Right lung (tissue), 5 donors: Measurements from ENCODE around the gene UBR4. TPM values are rescaled to one million over a fixed set of nuclear protein-coding genes. Genes with fewer than 3 reads are reported as not detected.
"Not testable (repeated sequence)": the region's sequence is repeated elsewhere in the genome, so short reads cannot be mapped to it uniquely, and the experiment has no call there.

ENCODE experiments used
- DNase-seq, 2 donors: peaks; one replicate each; pipeline ENCODE4 v3.0.0-alpha.2; 2013
- polyA plus RNA-seq, 5 donors: library from polyadenylated mRNA; unstranded; fragments of 120-200 nt; gene quantifications; one replicate each; pipeline versions ENCODE4 v1.2.1 to v1.2.3, GENCODE V29; 2013; ENCODE audit warnings: inconsistent platforms in 1 of 5, low replicate concordance in 1 of 5; ENCODE audit not compliant: insufficient read length in 5 of 5, insufficient read depth in 1 of 5

Gene UBR4
- polyA plus RNA-seq, 5 donors, result 90.8 to 116 (median 102) TPM

GRCh38 chr1:19220991-19221390 lies 10.9 kb upstream of the UBR4 start:
- peak; percentile 42 for DNase-seq

GRCh38 chr1:19220080-19220846 lies 10.2 kb upstream of the UBR4 start:
- no peak for DNase-seq

GRCh38 chr1:19219451-19219850 lies 9.4 kb upstream of the UBR4 start:
- DNase-seq, result no peak

GRCh38 chr1:19216585-19216984 lies 6.5 kb upstream of the UBR4 start:
- DNase-seq, result not testable (repeated sequence)

DNA sequence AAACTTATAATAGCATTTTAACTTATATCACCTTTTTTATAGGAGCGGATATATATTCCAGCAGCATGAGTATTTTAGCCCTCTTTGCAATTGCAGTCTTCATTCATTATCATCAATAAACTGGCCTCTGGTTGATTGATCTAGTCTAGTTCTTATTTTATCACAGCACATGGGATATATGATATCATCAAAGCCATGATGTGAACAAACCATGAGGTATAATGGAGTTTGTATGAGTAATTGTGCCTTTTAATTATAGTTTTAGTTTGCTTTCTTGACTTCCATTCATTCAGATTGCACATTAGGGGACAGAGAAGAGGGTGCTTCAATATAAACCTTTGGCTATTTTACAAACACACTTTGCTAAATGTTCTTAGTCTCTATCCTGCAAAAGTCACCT lies 3.5 kb upstream of the UBR4 start:
- DNase-seq, result no peak

GRCh38 chr1:19212167-19212566 lies 2.1 kb upstream of the UBR4 start:
- DNase-seq, result no peak

- DNase-seq, result no peak
These were observed 895 bp upstream of the UBR4 start for GRCh38 chr1:19210772-19211549.

DNA sequence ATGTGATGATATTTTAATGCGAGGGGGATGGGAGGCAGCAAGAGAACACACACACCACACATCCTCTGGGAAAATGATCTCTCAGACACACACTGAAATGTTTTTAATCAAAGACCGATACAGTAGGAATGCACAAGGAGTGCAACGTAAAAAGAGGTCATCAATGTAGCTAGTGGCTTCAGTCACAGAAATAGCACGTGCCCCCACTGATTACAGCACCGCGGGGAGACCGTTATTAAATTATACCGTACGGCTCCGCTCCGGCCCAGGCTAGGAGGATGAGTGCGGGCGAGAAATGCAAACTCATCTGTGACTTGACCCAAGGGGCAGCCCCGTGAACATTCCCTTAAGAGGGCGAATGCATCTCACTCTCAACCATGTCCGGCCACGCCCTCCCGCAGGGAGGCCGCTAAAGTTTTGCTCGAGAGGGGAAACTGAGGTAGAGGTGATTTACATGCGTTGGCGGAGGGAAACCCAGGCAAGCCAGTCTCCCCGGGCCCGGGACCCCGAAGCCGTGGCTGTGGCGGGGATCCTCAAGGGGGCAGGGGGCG lies 552 bp downstream of the UBR4 start:
- DNase-seq, result peak in 1 of 2 donors; percentile 27

DNA sequence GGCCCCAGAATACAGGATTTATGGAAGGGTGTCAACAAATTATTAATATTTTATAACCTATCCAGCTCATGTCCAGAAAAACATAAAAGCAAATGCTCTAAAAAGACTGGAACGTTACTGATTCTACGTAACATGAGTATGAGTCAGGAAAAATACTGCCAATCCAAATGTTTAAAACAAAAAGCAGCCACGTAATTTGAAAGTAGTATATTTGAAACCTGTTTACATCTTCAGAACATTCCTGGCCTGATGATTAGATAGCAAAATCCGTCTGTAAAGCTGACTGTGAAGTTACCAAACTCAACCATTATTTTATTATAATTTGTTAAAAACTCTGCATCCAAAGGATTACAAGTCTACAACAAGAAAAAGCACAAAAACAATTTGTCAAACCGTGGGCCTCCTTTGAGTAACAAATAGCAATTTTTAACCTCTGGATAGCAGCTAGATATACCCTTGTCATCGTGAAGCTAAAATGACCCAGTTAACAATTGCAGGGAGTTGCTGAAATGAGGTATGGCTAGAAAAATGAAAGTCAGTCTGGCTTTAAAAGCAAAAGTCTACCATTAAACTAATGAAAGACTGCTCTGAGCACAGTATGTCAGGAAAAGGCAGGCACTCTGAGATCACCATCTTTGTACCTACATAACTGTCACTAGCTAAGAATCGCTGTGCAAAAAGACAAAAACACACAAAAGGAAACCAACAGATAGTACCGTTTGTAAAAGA lies 1.2 kb downstream of the UBR4 start:
- no peak for DNase-seq

- DNase-seq, result no peak
These were observed 3.1 kb downstream of the UBR4 start for GRCh38 chr1:19206947-19207346.

GRCh38 chr1:19205845-19206244 lies 4.2 kb downstream of the UBR4 start:
- DNase-seq, result no peak

DNA sequence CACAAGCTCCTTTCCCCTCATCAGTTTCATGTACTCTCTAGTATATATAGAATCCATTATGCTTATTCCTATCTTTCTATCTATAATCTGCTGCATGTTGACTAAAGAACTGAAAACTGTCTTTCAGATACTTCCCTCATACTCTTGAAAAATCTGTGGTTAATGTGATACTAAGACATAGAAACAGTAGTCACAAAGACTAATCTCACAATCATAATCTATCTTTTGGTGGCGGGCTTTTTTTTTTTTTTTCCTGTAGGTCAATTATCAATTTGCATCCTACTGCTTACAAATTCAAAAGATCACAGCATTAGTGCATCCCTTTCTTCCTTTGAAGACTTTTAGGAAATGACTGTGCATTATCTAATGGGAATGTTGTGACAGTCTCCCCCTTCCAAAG lies 4.7 kb downstream of the UBR4 start:
- DNase-seq, result no peak

DNA sequence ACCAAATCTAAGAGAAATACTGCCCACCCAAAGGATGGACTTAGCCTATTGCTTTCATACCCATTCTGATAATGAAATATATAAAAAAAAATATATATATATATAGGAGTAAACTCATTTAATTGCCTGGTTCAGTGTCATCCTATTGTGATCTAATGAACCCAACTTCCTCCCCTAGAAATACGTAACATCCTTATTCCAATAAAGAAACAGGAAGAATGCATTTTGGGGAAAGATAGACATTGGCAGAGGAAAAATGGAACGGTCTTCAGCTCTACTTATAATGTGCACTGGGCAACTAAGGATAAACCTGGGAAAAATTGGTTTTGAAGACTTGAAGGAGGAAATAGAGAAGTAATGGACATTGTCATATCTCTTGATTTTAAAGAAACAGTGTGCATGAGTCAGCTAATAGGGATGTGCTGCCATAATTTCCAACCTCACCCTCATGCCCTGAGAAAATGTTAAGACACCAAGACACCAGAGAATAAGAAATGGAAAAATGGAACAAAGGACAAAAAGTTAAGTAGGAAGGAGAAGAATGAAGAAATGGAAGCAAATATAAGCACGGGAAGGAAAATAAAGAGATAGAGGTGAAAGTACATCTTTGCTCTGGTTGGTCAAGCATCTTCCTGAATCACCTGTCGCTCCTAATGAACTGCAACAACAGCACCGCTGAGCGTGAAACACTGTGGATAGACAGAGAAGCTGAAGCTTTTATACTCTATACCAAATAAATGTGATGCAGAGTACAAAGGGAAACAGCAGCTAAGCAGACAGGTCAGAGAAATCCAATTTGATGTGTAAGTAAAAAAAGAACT lies 5.4 kb downstream of the UBR4 start:
- DNase-seq, result no peak

DNA sequence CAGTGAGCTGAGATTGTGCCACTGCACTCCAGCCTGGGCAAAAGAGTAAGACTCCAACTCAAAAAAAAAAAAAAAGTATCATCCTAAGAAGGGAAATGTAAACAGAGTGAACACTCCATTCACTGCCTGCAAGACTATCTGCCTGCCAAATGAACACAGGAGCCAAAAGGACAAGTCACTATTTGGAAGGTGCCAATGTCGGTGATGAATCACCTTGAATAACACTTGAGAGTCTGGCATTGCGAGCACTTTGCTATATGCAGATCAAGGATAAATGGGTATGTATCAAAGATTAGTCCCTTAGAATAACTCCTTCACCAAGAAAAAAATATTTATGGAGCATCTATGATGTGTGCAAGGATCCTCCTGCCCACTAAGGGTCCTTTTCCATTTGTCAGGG lies 6.6 kb downstream of the UBR4 start:
- no peak for DNase-seq

DNA sequence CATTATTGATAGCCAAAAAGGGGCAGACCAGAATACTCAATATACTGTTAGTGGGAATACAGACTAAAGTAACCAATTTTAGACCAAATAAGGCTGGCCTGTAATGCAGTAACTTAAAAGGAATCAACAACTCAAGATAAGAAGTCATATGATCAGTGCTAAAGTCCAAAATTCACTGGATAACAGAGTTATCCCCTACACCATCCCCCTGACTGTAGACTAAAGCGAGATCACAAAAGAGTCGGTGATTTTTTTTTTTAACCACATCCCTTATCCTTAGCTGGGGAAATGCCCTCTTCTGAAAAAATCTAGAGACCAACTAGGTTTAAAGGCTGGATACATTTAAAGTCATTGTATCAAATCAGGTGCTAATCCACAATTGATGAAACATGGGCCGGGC lies 7.7 kb downstream of the UBR4 start:
- no peak for DNase-seq

- DNase-seq, result no peak
These were observed 10.0 kb downstream of the UBR4 start for GRCh38 chr1:19199969-19200604.

- no peak for DNase-seq
These were observed 10.6 kb downstream of the UBR4 start for GRCh38 chr1:19199329-19199968.

DNA sequence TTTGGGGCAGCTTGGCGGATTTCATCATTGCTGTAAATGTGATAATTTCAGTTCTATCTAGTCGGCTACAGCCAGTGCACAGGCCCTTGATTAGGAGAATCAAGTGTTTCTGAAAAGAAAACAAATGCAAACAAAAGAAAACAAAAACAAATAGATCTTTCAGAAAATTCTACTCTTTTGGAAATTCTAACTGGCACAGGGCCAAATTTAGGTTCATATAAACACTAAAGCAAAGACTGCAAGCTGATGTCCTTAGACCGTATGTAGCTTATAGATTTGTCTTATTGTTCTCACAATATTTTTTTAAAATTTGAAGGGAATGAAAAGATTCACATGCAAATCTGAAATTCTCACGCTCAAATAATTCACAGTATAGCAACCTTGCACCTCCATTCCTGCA lies 11.2 kb downstream of the UBR4 start:
- DNase-seq, result no peak

DNA sequence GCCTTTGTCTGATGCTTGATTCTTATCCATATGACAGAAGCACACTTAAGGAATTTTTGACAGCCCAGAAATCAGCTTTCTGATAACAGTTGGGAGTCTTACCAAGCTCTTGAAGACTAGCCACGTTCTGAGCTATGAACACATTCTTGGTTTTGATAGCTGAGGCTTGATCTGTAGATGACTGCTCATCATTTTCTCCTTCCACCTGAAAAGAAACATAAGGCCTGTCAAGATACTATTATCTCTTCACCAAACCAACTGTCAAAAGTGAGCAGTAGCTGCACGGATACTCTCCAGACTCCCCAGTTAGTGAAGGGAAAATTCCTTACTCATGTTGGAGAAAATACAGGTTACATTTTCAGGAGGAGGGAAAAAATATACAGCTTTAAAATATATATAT lies 12.2 kb downstream of the UBR4 start:
- no peak for DNase-seq

GRCh38 chr1:19196331-19196730 lies 13.7 kb downstream of the UBR4 start:
- DNase-seq, result no peak
